PC-9 (cell line): ENCODE measurements around the gene GSTO2. TPM values are rescaled to one million over a fixed set of nuclear protein-coding genes. Genes with fewer than 3 reads are reported as not detected.

ENCODE experiments used
- BruUV-seq: library from RNA; stranded (reverse); fragments of 400-500 nt; replicated peaks from 2 replicates; lab custom pipeline; 2021; lab: Mats Ljungman, UMichigan
- CTCF ChIA-PET: fragments of 300-600 bp; sonication (Branson Sonifier 250); formaldehyde crosslinking; loops from one replicate; lab custom pipeline; 2022; ENCODE audit warnings: antibody characterized with exemption; lab: Charles Lee
- POLR2A ChIA-PET: fragments of 300-600 bp; sonication (Branson Sonifier 250); formaldehyde crosslinking; loops from one replicate; lab custom pipeline; 2022; ENCODE audit warnings: antibody characterized with exemption; ENCODE audit not compliant: unreplicated experiment; lab: Charles Lee
- DNase-seq, 2 experiments: peaks; one replicate each; pipeline versions ENCODE4 v3.0.0 to v3.0.0-alpha.2; 2015 to 2022; ENCODE audit warnings: mixed read lengths in 1 of 2
- H2AFZ ChIP-seq: fragments of 200-600 bp; sonication (generic); 2 replicates; pipeline ENCODE4 v1.8.1; 2017; ENCODE audit warnings: antibody characterized with exemption
- H3F3A ChIP-seq: fragments of 200-600 bp; sonication (generic); 2 replicates; pipeline ENCODE4 v1.8.1; 2017; ENCODE audit warnings: antibody characterized with exemption, mild to moderate bottlenecking, low read depth; ENCODE audit not compliant: insufficient read depth
- H3K27ac ChIP-seq: fragments of 200-600 bp; sonication (generic); 2 replicates; pipeline ENCODE4 v1.6.1; 2016; ENCODE audit warnings: mixed run types
- H3K27me3 ChIP-seq: fragments of 200-600 bp; sonication (generic); 2 replicates; pipeline ENCODE4 v1.6.1; 2016; ENCODE audit warnings: low read depth, mixed run types; ENCODE audit not compliant: insufficient read depth
- H3K36me3 ChIP-seq: fragments of 200-600 bp; sonication (generic); 2 replicates; pipeline ENCODE4 v1.6.1; 2016; ENCODE audit warnings: low read depth, mixed run types
- H3K4me1 ChIP-seq: fragments of 200-600 bp; sonication (generic); replicated peaks from 2 replicates; pipeline ENCODE4 v1.6.1; 2016; ENCODE audit warnings: mixed run types; ENCODE audit not compliant: insufficient read depth
- H3K4me2 ChIP-seq: fragments of 200-600 bp; sonication (generic); 2 replicates; pipeline ENCODE4 v1.6.1; 2017; ENCODE audit warnings: mixed run types
- H3K4me3 ChIP-seq: fragments of 200-600 bp; sonication (generic); 2 replicates; pipeline ENCODE4 v1.6.1; 2016; ENCODE audit warnings: mixed run types
- H3K79me2 ChIP-seq: fragments of 200-600 bp; sonication (generic); 2 replicates; pipeline ENCODE4 v1.6.1; 2017; ENCODE audit warnings: low read depth, mixed run types
- H3K9me2 ChIP-seq: fragments of 200-600 bp; sonication (generic); 2 replicates; pipeline ENCODE4 v1.8.1; 2017; ENCODE audit warnings: mild to moderate bottlenecking; ENCODE audit not compliant: insufficient read depth
- H3K9me3 ChIP-seq: fragments of 200-600 bp; sonication (generic); 2 replicates; pipeline ENCODE4 v1.8.1; 2016; ENCODE audit warnings: low read depth; ENCODE audit not compliant: insufficient read depth
- H4K20me1 ChIP-seq: fragments of 200-600 bp; sonication (generic); 2 replicates; pipeline ENCODE4 v1.8.1; 2017; ENCODE audit not compliant: insufficient read depth
- EZH2 ChIP-seq: fragments of 200-600 bp; sonication (generic); IDR thresholded peaks from 2 replicates; pipeline ENCODE4 v1.8.0; 2017; ENCODE audit warnings: antibody characterized with exemption, low read depth
- intact Hi-C: fragments of 100-400 bp; cut with micrococcal nuclease; formaldehyde crosslinking; loops from one replicate; pipeline ENCODE4 v1.10.0; 2022; ENCODE audit not compliant: unreplicated experiment
- total RNA-seq: library from RNA; stranded (reverse); gene quantifications from 2 replicates; pipeline ENCODE4 v1.2.3, GENCODE V29; 2021
- TF ChIP-seq, protein P1 (sequence below): fragments of 200-600 bp; sonication (generic); conservative IDR thresholded peaks from 2 replicates; pipeline ENCODE4 v1.6.1; 2017; ENCODE audit warnings: mixed run types, antibody characterized with exemption, mild to moderate bottlenecking, moderate library complexity

Gene GSTO2
- total RNA-seq, 1 experiment from 2014 or later: 3.3 TPM

DNA sequence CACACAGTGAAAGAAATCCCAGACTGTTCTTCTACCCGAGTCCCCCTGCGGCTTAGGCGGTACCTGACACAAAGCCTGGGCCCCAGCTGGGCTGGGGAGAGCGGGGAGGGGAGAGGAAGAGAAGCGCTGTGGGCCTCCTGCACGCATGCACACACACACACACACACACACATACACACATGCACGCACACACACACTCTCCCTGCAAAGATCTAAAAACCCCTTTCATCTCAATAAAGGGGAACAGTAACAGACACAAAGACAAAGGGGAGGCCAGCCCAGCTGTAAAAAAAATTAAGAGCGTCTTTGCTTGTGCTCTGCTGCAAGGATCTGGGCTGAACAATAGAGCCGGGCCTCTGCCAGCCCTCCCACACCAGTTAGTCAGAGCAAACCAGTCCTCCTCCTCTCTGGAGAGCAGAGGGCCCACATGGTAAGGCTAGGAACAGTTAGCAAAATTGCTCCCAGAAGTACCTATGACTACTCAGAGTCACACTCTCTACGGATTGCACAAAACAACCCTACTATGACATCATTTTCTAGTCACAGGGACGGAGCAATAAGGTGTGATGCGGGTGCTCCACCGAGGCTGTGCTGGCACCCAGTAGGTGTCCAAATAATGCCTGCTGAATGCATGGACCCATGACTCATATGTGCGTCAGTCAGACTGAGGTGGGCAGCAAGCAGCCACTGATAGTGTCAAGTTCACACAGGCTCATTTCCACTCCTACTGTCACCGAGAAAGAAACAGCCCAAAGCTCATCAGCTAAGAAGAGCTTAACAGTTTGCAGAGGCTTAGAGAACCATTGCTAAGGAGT is 60.1 kb downstream of the GSTO2 start:
- no TSS peak for BruUV-seq
- Histone ChIP-seq H3K4me3 (peak overlapping the region; percentile 27; the same call in 1 of the 2 replicates), H2AFZ (no peak overlapping the region), H3K79me2 (peaks cover 89% of the 10 kb centered on the region), H3K27me3 (no peaks in the 10 kb centered on the region), H3K9me2 (no peaks in the 10 kb centered on the region), H3K4me2 (peak overlapping the region; percentile 65), H3F3A (peaks cover 50% of the 10 kb centered on the region), H3K9me3 (no peaks in the 10 kb centered on the region), H3K4me1 (peaks cover 72% of the 10 kb centered on the region), H4K20me1 (no peaks in the 10 kb centered on the region), H3K27ac (peak overlapping the region; percentile 95), H3K36me3 (no peaks in the 10 kb centered on the region)
- intact Hi-C loops: loop anchor here (1.0 kb wide), 1 partner anchor 8 kb away; no protein-coding TSS in a partner anchor
- ChIA-PET POLR2A (no interaction called here), CTCF (interaction anchor here (0.5 to 0.6 kb wide), 2 partner anchors 294 to 548 kb away, joined by 3 read pairs; no protein-coding TSS in a partner anchor)
- TF ChIP-seq, protein P1, sequence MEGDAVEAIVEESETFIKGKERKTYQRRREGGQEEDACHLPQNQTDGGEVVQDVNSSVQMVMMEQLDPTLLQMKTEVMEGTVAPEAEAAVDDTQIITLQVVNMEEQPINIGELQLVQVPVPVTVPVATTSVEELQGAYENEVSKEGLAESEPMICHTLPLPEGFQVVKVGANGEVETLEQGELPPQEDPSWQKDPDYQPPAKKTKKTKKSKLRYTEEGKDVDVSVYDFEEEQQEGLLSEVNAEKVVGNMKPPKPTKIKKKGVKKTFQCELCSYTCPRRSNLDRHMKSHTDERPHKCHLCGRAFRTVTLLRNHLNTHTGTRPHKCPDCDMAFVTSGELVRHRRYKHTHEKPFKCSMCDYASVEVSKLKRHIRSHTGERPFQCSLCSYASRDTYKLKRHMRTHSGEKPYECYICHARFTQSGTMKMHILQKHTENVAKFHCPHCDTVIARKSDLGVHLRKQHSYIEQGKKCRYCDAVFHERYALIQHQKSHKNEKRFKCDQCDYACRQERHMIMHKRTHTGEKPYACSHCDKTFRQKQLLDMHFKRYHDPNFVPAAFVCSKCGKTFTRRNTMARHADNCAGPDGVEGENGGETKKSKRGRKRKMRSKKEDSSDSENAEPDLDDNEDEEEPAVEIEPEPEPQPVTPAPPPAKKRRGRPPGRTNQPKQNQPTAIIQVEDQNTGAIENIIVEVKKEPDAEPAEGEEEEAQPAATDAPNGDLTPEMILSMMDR: no peak
- TF ChIP-seq EZH2: no peak
- peak; percentile 50 to 90 for DNase-seq

DNA sequence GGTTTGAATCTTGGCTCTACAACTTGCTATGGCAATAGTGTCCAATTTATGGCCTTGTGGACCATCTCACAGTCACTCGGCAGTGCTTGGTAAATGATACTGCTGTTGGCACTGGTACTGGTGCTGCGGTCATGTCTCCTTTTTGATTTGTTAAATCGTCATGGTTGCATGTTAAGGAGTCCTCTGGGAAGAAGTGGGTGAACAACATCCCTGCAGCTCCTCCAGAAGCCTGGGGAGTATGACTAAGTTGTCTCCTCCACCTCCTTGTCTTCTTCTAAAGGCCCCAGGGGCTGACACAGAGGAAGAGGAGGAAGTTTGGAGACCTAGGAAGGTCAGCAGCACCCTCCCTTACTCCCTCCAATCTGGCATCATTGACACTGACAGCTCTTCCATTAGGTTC is 60.8 kb downstream of the GSTO2 start:
- DNase-seq: peak in 1 of 2 experiments; percentile 69
- Histone ChIP-seq H3K9me3 (no peaks in the 10 kb centered on the region), H3K79me2 (peaks cover 89% of the 10 kb centered on the region), H3K27ac (peak overlapping the region; percentile 95), H3K4me2 (peak overlapping the region; percentile 65), H3F3A (peaks cover 54% of the 10 kb centered on the region), H3K9me2 (no peaks in the 10 kb centered on the region), H2AFZ (no peak overlapping the region), H3K36me3 (no peaks in the 10 kb centered on the region), H4K20me1 (no peaks in the 10 kb centered on the region), H3K4me1 (peaks cover 78% of the 10 kb centered on the region), H3K27me3 (no peaks in the 10 kb centered on the region), H3K4me3 (peak overlapping the region; percentile 27; the same call in 1 of the 2 replicates)
- TSS peak; percentile 47 for BruUV-seq
- CTCF ChIA-PET: interaction anchor here (0.6 kb wide), 1 partner anchor 548 kb away, joined by 3 read pairs; no protein-coding TSS in a partner anchor
- TF ChIP-seq, protein P1: no peak
- TF ChIP-seq EZH2: no peak
- intact Hi-C loops: loop anchor here (10.0 kb wide), 1 partner anchor 435 kb away; no protein-coding TSS in a partner anchor
- POLR2A ChIA-PET: no interaction called here

DNA sequence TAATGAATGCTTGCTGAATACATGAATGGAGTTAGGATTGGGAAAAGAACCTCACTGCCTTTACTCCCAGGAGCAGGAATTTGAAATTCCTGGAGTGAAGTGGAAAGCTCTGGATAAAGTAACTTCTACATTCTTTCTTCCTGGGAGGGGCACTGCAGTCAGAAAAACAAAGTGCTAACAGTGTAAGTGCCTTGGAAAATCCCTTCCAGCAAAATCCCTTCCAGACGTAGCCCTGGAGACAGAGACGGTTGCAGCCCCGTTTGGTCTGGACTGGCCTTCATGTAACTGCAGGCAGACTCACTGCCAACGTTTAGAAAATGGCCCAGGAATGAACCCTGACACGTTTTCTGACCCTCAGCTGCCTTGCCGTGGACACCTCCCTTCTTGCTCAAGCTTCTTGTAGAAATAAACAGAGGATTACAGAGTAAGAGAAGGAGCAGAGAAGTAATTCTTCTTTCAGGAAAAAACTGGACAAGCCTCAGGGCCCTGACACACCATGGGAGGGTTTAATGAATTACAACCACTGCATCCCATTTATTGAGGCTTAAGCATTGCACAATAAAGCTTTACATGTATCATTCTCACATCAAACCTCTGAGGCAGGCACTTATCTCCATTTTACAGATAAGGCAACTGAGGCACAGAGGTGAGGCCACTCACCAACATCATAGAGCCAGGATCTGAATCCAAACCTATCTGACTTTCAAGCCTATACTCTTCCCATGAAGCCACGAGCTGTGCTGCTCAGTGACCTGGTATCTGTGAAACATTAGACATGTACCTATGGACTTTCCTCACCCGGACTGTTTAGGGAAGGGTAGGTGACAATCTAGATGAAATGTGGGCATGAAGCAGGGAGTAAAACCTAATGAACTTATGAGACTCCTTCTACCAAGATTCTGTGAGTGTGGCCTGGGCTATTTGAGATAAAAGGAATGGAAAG is 61.5 kb downstream of the GSTO2 start:
- no TSS peak for BruUV-seq
- Histone ChIP-seq H3K27me3 (no peaks in the 10 kb centered on the region), H4K20me1 (no peaks in the 10 kb centered on the region), H3K4me2 (peak overlapping the region; percentile 65), H3K27ac (peak overlapping the region; percentile 95), H3K36me3 (no peaks in the 10 kb centered on the region), H3K4me1 (peaks cover 85% of the 10 kb centered on the region), H3K9me3 (no peaks in the 10 kb centered on the region), H2AFZ (no peak overlapping the region), H3K9me2 (no peaks in the 10 kb centered on the region), H3K79me2 (peaks cover 87% of the 10 kb centered on the region), H3F3A (peaks cover 61% of the 10 kb centered on the region), H3K4me3 (peak overlapping the region; percentile 27; the same call in 1 of the 2 replicates)
- POLR2A ChIA-PET: no interaction called here
- DNase-seq: peak; percentile 43 to 85
- TF ChIP-seq EZH2: no peak
- TF ChIP-seq, protein P1: no peak
- CTCF ChIA-PET: interaction anchor here (0.7 kb wide), 1 partner anchor 24 kb away, joined by 3 read pairs; no protein-coding TSS in a partner anchor
- intact Hi-C loops: loop anchor here (10.0 kb wide), 1 partner anchor 436 kb away; no protein-coding TSS in a partner anchor
